ENCODE data around the gene C9orf152.

DNA sequence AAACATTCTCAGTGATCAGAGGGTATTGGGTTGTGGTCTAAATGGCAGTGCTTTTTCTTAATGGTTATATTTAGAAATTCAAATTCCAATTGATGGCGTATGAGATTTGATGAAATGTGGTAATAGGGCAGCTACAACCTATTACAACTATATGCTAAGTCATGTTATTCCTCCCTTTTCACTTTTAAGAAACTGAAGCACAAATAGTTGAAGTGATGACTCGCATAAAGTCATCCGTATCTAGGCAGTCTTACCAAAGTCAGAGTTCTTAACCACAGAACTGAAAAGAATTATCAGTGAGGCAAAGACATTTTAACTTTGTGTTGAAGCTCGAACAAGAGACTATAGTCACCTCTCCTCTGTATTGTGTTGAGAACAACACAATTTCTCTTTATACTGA is 28.2 kb downstream of the C9orf152 start:
- TF ChIP-seq CBX1 (IDR thresholded peaks at IDR 0.05; ENCODE audit: low read depth): no peak
- TF ChIP-seq, protein P1, sequence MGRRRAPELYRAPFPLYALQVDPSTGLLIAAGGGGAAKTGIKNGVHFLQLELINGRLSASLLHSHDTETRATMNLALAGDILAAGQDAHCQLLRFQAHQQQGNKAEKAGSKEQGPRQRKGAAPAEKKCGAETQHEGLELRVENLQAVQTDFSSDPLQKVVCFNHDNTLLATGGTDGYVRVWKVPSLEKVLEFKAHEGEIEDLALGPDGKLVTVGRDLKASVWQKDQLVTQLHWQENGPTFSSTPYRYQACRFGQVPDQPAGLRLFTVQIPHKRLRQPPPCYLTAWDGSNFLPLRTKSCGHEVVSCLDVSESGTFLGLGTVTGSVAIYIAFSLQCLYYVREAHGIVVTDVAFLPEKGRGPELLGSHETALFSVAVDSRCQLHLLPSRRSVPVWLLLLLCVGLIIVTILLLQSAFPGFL (CRISPR knock-in tag; IDR thresholded peaks at IDR 0.05): no peak
- TF ChIP-seq CTCF (IDR thresholded peaks at IDR 0.05 in 2 of 3, conservative IDR thresholded peaks at IDR 0.05 in 1 of 3; ENCODE audit: insufficient read depth in 2 of 3, low read depth in 1 of 3, low read length in 3 of 3): no peak
- no peak for TF ChIP-seq NR1H2 (CRISPR knock-in tag; IDR thresholded peaks at IDR 0.05)
- no peak for TF ChIP-seq MIER1 (IDR thresholded peaks at IDR 0.05; ENCODE audit: low read depth)
- TF ChIP-seq MAX (CRISPR knock-in tag; IDR thresholded peaks at IDR 0.05): no peak
- no peak for TF ChIP-seq RNF2 (IDR thresholded peaks at IDR 0.05)
- no peak for TF ChIP-seq SIN3A (IDR thresholded peaks at IDR 0.05; ENCODE audit: borderline replicate concordance in 2 of 2, control insufficient read depth in 1 of 2, low read depth in 2 of 2, low read length in 2 of 2)
- no peak for TF ChIP-seq ETV5 (CRISPR knock-in tag; IDR thresholded peaks at IDR 0.05; ENCODE audit: low read depth)
- no peak for TF ChIP-seq JUNB (CRISPR knock-in tag; conservative IDR thresholded peaks at IDR 0.05)
- TF ChIP-seq EZH2 (IDR thresholded peaks at IDR 0.05; ENCODE audit: borderline replicate concordance, low read depth, low read length): no peak
- no peak for TF ChIP-seq RB1 (IDR thresholded peaks at IDR 0.05; ENCODE audit: low read depth)
- no peak for TF ChIP-seq GABPA (tag; conservative IDR thresholded peaks at IDR 0.05; ENCODE audit: low read depth)

All from K562 (cell line).